NCI-H187 (cell line): Measurements from ENCODE around the gene RIOK1.

Experiments used
- DNase-seq, 2 experiments: peaks; one replicate each; lab custom pipeline; 2025; lab: John Stamatoyannopoulos, UW

RIOK1 gene

DNA sequence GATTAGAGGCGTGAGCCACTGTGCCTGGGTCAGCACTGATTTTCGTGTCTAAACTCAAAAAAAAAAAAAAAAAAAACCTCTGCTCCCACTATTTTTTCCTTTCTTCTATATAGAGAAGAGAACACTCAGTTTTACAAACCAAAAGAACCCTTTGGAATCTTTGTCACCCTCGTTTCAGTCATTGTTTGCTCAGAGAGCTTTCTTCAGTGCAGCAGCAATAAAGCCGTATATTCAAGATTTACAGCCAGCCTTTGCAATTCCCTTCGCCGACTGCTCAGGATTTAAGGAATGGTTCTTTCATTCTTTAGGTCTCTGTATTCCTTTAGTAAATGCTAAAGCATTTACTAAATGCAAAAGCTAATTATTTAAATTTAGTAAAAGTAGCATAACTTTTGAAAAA, 20.1 kb downstream of the RIOK1 start:
- no peak for DNase-seq

DNA sequence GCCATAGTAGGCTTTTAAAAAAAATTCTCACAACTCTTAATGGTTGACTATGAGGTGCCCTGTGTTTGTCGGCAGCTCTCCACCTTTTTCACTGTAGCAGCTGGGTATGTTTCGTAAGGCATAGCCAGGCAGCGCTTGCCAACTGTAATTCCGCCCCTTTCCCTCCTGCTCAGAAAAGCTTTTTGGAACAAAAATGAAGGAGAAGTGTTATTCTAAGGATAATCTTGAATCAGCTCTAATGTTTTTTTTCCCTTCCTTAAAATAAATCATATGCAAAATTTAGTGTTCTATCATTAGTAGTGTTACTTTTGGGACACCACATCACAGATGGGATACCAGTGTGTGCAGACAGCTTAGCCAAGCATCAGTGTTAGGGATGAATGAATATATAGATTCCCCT, 21.2 kb downstream of the RIOK1 start:
- no peak for DNase-seq

DNA sequence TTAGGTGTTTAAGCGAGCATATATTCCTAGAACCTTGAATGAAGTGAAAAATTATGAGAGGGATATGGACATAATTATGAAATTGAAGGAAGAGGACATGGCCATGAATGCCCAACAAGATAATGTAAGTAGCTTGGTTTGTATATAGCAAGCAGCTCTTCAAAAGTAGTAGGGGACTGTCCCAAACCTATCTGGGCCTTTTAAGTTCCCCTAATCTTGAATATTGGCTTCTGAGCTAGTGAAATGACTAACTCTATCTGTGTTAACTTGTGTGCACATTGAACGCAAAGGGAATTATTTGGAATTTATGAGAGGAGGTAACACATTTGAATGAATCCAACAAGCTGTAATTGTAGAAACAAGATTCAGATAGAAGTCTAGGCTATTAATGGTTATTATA, 21.7 kb downstream of the RIOK1 start:
- no peak for DNase-seq

DNA sequence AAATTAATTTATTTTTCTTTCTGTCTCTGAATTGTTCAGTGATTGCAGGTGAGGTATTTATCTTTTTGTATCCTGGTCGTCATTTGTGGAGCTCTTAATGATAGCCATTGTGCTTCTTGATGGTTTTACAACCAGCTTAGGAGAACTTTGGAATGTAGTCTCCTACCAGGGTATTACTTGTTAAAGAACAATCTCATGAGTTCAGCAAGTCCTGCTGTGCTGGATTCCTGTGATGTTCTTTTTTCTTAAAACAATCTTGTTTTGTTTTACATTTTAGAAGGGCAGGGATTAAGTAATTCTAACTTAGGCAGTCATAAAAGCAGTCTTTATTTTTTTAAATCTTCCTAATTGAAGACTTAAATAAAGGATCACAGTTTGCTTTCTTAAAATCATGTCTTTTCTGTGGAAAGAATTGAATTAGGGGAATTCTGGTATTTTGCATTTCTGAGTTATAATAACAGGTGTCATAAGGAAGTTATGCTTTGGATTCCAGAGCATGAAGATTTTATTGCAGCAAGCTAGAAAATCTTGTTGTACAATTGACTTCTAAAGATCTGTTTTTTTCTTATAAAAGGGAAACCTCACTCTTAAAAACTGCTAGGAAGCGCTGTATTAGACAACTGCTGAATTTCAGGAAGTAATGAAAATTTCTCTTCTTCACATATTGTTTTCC, 23.7 kb downstream of the RIOK1 start:
- DNase-seq = no peak

DNA sequence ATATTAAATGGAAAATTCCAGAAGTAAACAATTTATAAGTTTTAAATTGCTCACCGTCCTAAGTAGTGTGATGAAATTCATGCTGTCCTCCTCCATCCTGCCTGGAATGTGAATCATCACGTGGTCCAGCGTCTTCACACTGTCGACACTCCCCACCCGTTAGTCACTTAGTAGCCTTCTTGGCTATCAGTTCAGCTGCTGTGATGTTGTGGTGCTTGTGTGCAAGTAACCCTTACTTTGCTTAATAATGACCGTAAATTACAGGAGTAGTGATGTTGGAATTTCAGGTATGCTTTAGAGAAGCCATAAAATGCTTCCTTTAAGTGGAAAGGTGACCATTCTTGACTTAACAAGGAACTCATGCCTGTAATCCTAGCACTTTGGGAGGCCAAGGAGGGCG, 25.2 kb downstream of the RIOK1 start:
- DNase-seq = no peak

DNA sequence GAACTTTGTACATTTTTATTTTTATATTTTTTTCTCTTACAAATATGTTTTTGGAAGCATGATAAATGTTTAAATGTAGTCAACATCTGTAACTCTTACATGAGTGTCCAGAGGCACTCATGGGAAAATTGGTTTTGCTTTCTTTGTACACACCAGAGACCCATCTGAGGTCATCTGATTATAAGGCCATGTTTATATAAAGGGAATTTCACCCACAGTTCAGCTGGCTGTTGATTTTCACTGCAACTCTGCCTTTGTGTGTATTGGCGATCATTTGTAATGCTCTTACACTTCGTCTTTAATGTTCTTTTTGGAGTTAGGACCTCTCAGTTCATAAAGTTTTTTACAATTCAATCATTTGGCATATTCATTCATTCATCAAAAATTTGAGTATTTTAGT, 28.1 kb downstream of the RIOK1 start:
- no peak for DNase-seq

DNA sequence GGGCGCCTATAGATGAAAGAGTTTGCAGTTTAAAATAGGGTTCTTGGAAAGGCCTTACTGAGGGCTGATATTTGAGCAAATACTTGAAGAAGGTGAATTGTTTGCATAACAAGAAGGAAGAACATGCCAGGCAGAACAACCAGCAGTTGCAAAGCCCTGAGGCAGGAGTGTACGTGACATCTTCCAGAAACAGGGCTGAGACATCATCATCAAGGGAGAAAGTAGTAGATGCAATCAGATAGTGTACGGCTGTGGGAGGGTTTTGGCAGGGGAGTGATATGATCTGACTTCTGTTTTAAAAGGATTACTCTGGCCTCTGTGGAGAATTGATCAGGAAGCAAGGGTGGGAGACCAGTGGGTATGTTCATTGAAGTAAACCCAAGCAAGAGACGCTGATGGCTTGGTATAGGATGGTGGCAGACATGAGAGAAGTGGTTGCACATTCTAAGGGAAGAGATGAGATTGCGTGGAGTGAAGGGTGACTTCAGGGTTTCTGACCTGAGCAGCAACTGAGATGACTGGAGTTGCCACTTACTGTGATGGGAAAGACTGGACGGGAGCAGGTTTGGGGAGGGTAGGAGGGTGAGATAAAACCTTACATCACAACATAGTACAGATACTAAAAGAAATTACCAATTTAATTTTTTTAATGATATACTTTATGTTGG, 28.8 kb downstream of the RIOK1 start:
- DNase-seq = no peak

DNA sequence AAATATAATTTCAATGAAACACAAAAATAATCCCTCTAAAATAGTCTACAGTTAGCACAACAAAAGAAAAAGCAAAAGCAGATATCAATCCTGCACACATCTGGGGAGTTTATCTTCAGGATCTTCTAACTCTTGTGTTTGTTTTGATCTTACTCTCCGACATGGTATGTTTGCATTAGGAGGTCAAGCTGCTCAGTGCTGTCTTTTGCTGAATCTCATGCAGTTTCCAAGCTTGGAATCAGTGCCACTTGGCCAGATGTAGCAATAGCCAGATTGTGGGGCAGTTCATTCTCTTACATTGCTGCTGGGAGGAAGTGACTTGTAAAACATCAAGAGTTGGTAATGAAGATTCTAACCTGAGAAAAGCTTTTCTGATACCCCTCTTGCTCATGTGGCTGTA, 29.5 kb downstream of the RIOK1 start:
- no peak for DNase-seq

DNA sequence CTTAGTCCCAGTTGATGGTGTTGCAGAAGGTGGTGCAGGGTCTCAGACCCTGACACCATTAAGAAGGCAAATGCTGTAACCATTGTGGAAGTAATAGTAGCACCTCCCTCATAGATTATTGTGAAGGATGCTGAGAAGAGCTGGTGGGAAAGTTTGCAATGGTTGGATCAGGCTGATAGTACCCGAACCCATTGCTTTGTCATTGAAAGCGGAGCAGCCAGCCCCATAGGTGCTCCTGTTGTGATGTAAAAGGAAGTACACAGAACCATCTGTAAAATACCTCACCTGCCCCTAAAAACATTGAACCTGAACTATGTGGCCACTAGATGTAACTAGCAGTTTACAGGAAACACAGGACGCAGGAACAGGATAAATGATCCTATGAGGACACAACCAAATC, 31.5 kb downstream of the RIOK1 start:
- no peak for DNase-seq

DNA sequence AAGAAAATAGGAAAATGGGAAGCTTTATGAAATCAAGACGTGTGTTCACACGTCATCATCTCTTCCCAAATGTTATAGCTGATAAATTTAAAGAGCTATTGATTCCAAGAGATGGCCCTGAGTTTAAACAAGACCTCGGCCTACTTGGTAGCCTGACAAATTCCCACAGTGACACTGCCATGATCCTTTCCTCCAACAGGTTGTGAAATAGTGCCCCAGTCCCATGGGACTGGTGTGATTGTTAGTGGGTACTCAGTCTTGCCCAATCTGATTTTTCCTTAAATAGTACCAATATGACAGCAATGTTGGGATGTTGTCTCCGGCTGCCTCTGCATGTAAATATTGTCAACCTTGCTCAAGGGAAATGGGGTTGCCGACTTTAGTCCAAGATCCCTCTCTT, 34.5 kb downstream of the RIOK1 start:
- no peak for DNase-seq

DNA sequence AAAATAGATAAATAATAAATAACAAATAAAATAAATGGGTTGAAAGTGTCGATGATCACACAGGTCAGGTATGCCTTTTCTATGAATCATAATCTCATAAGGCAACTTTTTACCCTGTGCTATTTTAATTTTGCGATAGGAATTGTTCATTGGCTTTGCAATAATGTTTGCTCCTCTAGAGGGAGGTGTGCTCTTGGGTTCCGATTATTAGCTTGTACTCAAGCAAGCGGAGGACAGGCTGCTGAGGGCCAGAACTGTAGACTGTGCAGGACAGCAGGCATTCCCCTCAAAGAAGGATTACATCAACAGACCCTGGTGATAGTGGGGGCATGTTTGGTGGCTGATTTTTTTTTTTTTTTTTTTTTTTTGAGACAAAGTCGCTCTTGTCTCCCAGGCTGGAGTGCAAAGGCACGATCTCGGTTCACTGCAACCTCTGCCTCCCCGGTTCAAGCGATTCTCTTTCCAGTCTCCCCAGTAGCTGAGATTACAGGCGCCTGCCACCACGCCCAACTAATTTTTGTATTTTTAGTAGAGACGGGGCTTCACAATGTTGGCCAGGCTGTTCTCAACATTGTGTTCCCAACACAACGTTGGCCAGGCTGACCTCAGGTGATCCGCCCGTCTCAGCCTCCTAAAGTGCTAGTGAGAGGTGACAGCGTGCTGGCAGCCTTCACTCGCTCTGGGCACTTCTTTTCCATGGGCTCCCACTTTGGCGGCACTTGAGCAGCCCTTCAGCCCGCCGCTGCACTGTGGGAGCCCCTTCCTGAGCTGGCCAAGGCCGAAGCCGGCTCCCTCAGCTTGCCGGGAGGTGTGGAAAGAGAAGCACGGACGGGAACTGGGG, 35.6 kb downstream of the RIOK1 start:
- no peak for DNase-seq

DNA sequence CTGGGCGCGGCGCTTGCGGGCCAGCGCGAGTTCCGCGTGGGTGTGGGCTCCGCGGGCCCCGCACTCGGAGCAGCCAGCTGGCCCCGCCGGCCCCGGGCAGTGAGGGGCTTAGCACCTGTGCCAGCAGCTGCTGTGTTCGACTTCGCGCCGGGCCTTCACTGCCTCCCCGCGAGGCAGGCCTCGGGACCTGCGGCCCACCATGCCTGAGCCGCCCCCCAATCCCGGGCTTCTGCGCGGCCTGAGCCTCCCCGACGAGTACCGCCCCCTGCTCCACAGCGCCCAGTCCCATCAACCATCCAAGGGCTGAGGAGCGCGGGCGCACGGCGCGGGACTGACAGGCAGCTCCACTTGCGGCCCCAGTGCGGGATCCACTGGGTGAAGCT, 36.2 kb downstream of the RIOK1 start:
- no peak for DNase-seq

DNA sequence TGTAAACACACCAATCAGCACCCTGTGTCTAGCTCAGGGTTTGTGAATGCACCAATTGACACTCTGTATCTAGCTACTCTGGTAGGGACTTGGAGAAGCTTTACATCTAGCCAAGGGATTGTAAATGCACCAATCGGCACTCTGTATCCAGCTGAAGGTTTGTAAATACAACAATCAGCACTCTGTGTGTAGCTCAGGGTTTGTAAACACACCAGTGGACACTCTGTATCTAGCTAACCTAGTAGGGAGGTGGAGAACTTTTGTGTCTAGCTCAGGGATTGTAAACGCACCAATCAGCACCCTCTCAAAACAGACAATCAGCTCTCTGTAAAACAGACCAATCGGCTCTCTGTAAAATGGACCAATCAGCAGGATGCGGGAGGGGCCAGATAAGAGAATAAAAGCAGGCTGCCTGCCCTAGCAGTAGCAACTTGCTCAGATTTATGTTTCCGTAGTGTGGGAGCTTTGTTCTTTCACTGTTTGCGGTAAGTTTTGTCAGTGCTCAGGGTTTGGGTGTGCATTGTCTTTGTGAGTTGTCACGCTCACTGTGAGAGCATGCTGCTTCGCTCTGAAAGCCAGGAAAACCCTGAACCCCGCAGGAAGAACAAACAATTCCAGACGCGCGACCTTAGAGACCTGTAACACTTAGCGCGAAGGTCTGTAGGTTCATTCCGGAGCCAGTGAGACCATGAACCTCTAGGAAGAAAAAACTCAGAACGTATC, 37.0 kb downstream of the RIOK1 start:
- DNase-seq = no peak

DNA sequence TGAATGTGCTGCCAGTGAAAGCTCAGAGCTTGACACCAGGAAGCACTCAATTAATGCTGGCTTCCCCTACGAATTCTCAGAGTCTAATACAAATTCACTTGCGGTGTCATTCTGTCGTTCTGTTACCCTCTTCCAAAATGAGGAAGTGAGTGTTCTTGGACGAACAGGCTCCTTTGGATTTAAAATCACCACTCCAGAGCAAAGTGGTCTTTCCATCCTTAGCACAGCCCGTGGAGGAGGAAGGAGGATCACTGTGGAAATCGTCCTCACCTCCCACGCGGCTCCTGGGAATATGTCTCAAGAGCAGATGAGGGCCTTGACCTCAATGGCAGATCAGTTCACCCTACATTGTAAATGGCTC, 41.7 kb downstream of the RIOK1 start:
- no peak for DNase-seq

DNA sequence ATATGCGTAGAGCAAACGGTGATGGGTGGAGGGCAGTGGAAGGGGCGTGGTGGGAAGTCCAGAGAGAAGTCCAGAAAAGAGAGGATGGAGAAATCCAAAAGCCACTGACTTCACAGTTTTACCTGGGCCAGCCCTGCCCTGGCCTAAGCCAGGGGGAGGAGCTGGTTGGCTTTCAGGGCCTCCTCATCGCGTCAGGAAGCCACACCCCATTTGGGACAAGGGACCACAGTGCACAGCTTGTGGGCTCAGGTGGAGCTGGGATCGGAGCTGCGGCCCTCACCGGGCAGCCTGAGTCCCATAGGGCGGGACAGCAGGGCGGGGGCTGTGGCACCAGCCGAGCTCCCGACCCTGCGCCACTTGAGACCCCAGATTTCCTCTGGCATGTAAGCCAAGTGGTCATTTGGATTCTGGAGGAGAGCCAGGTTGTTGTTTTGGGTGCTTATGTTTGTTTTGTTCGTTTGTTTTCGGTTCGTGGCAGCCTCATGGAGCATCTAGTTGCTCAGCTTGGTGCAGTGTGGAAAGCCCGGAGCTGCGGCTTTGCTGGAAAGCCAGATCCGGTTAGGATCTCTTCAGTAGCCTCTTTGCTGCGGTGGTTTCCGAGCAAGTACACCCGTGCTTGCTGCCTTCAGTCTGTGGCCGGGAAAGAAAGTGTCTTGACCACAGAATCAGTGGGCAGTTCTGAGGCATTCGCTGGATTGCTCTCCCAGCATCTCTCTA, 42.2 kb downstream of the RIOK1 start:
- no peak for DNase-seq

DNA sequence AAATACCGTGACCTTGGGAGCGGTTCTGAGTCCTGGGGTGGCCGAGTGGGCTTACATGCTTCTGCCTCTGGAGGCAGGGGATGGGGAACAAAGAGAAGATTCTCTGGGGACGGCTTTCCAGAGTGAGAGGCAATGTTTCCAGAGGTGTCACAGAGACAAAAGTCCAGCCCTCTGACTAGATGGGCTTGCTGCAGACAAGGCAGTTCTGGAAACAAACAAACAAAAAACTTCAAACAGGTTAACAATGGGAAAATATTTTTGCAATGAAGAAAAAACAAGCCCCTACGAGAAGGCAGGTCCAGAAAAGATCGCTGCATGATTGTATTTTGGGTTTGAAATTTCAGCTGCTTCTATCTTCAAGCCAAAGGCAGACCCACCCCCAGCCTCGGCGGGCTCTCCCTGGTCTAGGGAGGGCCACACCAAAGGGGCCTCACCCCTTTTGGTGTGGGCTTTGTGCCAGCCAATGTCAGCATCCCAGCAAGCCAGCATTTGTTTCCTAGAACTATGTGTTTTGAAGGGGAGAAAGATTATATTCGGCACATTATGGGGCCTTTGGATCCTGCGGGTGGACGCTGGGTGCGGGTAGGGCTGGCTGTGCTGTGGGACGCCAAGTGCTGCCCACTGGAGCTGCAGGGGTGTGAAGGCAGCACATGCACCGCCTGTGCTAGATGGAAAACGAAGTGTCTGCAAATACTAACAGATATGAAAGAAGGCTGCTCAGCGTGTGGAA, 42.9 kb downstream of the RIOK1 start:
- no peak for DNase-seq

DNA sequence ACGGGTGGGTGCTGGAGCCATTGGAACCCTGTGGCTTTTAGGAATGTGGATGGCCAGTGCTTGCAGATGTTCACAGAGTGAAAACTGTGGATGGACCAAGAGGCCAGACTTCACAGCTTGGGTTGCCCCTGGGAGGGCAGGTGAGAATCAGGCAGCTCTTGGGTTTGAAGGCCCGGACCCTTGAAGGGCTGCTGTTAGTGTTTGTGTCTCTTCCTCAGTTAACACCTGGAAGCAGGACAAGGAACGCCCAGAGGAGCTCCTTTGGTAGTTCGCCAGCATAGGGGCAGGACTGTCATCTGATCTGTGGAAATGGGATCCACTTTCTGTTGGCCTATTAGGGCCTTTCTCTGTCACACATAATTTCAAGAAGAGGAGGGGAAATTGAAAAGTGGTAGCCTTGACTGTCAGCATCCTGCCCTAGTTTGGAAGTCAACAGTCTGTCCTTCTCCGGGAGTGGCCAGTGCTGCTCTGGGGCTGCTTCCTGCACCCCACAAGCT, 43.6 kb downstream of the RIOK1 start:
- no peak for DNase-seq

DNA sequence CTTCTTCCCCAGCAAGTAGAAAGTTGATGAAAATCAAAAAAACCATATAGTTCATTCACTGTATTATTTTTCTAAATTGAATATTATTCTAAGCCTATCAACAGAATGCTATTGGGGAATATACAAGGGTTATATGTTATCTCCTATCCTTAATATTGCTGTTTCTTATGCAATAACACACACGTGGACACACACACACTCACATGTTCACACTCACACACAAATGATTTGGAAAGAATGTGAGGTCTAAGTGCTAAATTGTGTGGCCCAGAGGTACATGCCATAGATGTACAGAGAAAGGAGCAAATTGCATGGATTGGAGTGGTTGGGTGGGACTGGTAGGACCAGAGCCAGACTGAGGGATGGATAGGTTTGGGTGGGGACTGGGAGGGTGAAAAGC, 45.1 kb downstream of the RIOK1 start:
- no peak for DNase-seq

DNA sequence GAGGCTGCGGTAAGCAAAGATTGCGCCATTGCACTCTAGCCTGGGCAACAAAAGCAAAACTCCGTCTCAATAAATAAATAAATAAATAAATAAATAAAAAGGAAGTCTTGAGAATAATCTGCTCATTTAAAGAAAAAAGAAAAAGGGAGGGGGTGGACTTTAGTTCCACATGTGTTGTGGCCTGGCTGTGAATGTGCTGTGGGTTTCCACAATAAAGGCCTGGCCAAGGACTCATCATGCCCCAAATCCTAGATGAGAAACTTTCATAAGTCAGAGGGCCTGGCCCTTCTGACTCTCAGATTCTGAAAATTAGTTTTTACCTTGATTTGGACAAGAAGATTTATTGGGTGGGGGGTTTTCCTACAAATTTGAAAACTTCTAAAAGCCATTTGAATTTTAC, 48.4 kb downstream of the RIOK1 start:
- no peak for DNase-seq

DNA sequence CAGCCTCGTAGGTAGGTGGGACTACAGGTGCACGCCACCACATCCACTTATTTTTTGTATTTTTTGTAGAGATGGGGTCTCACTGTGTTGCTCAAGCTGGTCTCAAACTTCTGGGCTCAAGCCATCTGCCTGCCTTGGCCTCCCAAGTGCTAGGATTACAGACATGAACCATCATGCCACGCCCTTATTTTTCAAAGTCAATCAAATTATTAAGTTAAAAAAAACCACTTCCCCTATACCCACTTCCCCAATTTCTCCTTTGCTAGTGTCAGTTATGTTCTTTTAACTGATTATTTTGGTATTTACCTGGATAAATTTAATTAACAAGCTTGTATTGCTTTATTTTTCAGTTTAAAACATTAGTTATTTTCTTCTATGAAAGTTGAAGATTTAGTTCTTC, 49.6 kb downstream of the RIOK1 start:
- no peak for DNase-seq

DNA sequence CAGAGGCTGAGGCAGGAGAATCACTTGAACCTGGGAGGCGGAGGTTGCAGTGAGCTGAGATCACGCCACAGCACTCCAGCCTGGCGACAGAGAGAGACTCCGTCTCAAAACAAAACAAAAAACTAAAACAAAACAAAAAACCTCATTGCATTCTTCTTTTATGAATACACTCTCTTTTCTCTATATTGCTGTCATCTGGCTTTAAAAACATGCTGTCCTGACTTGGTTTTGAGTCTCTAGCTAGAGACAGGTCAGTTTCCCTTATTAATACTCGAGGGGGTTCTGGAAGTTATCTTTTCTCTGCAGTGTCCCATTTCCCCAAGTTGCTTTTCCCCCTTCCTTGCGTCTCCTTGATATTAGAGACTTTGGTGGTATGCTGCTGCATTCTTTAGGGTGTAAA, 50.9 kb downstream of the RIOK1 start:
- no peak for DNase-seq
